Endothelial cell of umbilical vein (primary cell): ENCODE measurements around the gene CPLX1. TPM values are rescaled to one million over a fixed set of nuclear protein-coding genes. Genes with fewer than 3 reads are reported as not detected.

Source experiments
- BruUV-seq: library from RNA; stranded (reverse); fragments of 400-500 nt; replicated peaks from 2 replicates; lab custom pipeline; 2021; lab: Mats Ljungman, UMichigan
- CTCF ChIA-PET: fragments of 300-600, 350-600 bp; sonication (Branson Sonifier 250); formaldehyde crosslinking; loops from one replicate; lab custom pipeline; 2021; ENCODE audit warnings: antibody characterized with exemption, inconsistent platforms; lab: Charles Lee
- POLR2A ChIA-PET: fragments of 300-600, 350-600 bp; sonication (Branson Sonifier 250); formaldehyde crosslinking; loops from one replicate; lab custom pipeline; 2021; ENCODE audit warnings: antibody characterized with exemption, inconsistent platforms; lab: Charles Lee
- DNase-seq: peaks from one replicate; pipeline ENCODE4 v3.0.0-alpha.2; 2011; ENCODE audit warnings: low read depth, low spot score
- FAIRE-seq: peaks from 2 replicates; lab custom pipeline; 2011; peaks lifted over from hg19 to GRCh38; lab: Jason Lieb, UNC
- H2AFZ ChIP-seq: 2 replicates; pipeline ENCODE4 v1.6.0; 2012; ENCODE audit warnings: low read depth, low read length, control low read depth, inconsistent platforms
- H3K27ac ChIP-seq: 2 replicates; pipeline ENCODE4 v1.5.1; 2011; ENCODE audit warnings: low read depth, mild to moderate bottlenecking, control low read depth, low read length, moderate library complexity; ENCODE audit not compliant: insufficient read depth
- H3K27me3 ChIP-seq, 2 experiments: 2 replicates each; pipeline versions ENCODE4 v1.6.0 to v1.6.1; 2011; ENCODE audit warnings: low read length in 2 of 2, mixed read lengths in 1 of 2; ENCODE audit not compliant: control insufficient read depth in 2 of 2, insufficient read depth in 2 of 2
- H3K36me3 ChIP-seq, 2 experiments: 2 replicates in 1 of 2; 3 replicates in 1 of 2; pipeline ENCODE4 v1.5.1; 2011; ENCODE audit warnings: low read length in 2 of 2, mild to moderate bottlenecking in 1 of 2, moderate library complexity in 1 of 2; ENCODE audit not compliant: control insufficient read depth in 2 of 2, insufficient read depth in 2 of 2; ENCODE audit errors: extremely low read depth in 1 of 2
- H3K4me1 ChIP-seq: 3 replicates; pipeline ENCODE4 v1.5.1; 2011; ENCODE audit warnings: mild to moderate bottlenecking, low read length; ENCODE audit not compliant: control insufficient read depth, insufficient read depth; ENCODE audit errors: extremely low read depth
- H3K4me2 ChIP-seq: 2 replicates; pipeline ENCODE4 v1.6.1; 2011; ENCODE audit warnings: low read length, control low read depth, mixed read lengths; ENCODE audit not compliant: insufficient read depth
- H3K4me3 ChIP-seq, 3 experiments: fragments of 200-600 bp in 1 of 3; sonication (generic), shearing (Covaris generic) in 1 of 3; replicated peaks in 1 of 3; 2 replicates each; pipeline ENCODE4 v1.5.1; 2011 to 2016; ENCODE audit warnings: control low read depth in 3 of 3, low read length in 3 of 3, mild to moderate bottlenecking in 2 of 3, inconsistent platforms in 1 of 3, low read depth in 1 of 3, moderate library complexity in 1 of 3; ENCODE audit not compliant: insufficient read depth in 1 of 3
- H3K79me2 ChIP-seq: 2 replicates; pipeline ENCODE4 v1.6.0; 2012; ENCODE audit warnings: low read length, inconsistent platforms; ENCODE audit not compliant: control insufficient read depth, insufficient read depth
- H3K9ac ChIP-seq: replicated peaks from 2 replicates; pipeline ENCODE3; 2011; ENCODE audit warnings: low read length, control low read depth; ENCODE audit not compliant: insufficient read depth; ENCODE audit errors: extremely low read depth
- H3K9me1 ChIP-seq: replicated peaks from 3 replicates; pipeline ENCODE4 v1.6.0; 2011; ENCODE audit warnings: mild to moderate bottlenecking, low read length; ENCODE audit not compliant: control insufficient read depth, insufficient read depth; ENCODE audit errors: extremely low read depth
- H3K9me3 ChIP-seq: replicated peaks from 2 replicates; pipeline ENCODE4 v1.5.1; 2012; ENCODE audit warnings: low read length, inconsistent platforms; ENCODE audit not compliant: control insufficient read depth, insufficient read depth
- H4K20me1 ChIP-seq: replicated peaks from 2 replicates; pipeline ENCODE3; 2011; ENCODE audit warnings: mild to moderate bottlenecking, low read length; ENCODE audit not compliant: control insufficient read depth, insufficient read depth; ENCODE audit errors: extremely low read depth
- EZH2 ChIP-seq: IDR thresholded peaks from 2 replicates; pipeline ENCODE4 v1.6.1; 2012; ENCODE audit warnings: borderline replicate concordance, low read depth, mild to moderate bottlenecking, moderate library complexity, low read length, inconsistent platforms; ENCODE audit not compliant: severe bottlenecking
- POLR2A ChIP-seq: IDR thresholded peaks from 2 replicates; pipeline ENCODE4 v1.6.1; 2012; ENCODE audit warnings: low read depth, mild to moderate bottlenecking, control low read depth, low read length
- POLR2AphosphoS5 ChIP-seq: IDR thresholded peaks from 2 replicates; pipeline ENCODE4 v1.6.1; 2012; ENCODE audit warnings: low read depth, mild to moderate bottlenecking, control low read depth, low read length, moderate library complexity; ENCODE audit not compliant: insufficient read depth
- dilution Hi-C: fragments of 300-500 bp; cut with MboI; formaldehyde crosslinking; loops from one replicate; pipeline ENCODE4 v1.15.0; 2019; ENCODE audit warnings: low sequenced_read_pairs; ENCODE audit not compliant: extremely low pct_ligation_motif_present
- intact Hi-C: fragments of 100-400 bp; cut with micrococcal nuclease; formaldehyde crosslinking; loops from one replicate; pipeline ENCODE4 v1.10.0; 2022
- polyA plus RNA-seq, 4 experiments: library from polyadenylated mRNA; depleted of rRNA in 3 of 4; stranded (reverse) in 3 of 4; unstranded in 1 of 4; fragments of >200 nt; gene quantifications; 2 replicates each; pipeline versions ENCODE4 v1.2.1 to v1.2.3, GENCODE V29; 2011 to 2012; ENCODE audit warnings: missing spikeins in 1 of 4
- total RNA-seq: library from RNA; stranded (reverse); gene quantifications from 2 replicates; pipeline ENCODE4 v1.2.3, GENCODE V29; 2021

Gene CPLX1
- total and polyA plus RNA-seq, 2 donors (not counting 3 experiments of a cell fraction or from before 2014, with no cell fraction given) = 1.0 to 1.8 TPM

- Histone ChIP-seq H3K27ac (no peak overlapping the region), H3K4me2 (no peak overlapping the region), H3K79me2 (no peaks in the 10 kb centered on the region), H3K4me3 (no peak overlapping the region), H4K20me1 (no peaks in the 10 kb centered on the region), H3K27me3 (peaks cover 34 to 39% of the 10 kb centered on the region in 2 experiments), H3K9me3 (no peaks in the 10 kb centered on the region), H3K9me1 (no peaks in the 10 kb centered on the region), H2AFZ (no peak overlapping the region), H3K4me1 (no peaks in the 10 kb centered on the region), H3K9ac (no peak overlapping the region), H3K36me3 (no peaks in the 10 kb centered on the region)
- peak; percentile 100 for TF ChIP-seq EZH2
- no peak for TF ChIP-seq POLR2A
- no peak for FAIRE-seq
- ChIA-PET CTCF (interaction anchor here (0.6 to 2.1 kb wide), 3 partner anchors 11 to 74 kb away, joined by 3 to 6 read pairs (median 3); no protein-coding TSS in a partner anchor), POLR2A (no interaction called here)
- BruUV-seq = no TSS peak
- DNase-seq = no peak
- dilution Hi-C loops = no loop called here
- intact Hi-C loops = no loop called here
These were observed 30.8 kb downstream of the CPLX1 start for GRCh38 chr4:794900-795725.

GRCh38 chr4:793941-794621 is 31.8 kb downstream of the CPLX1 start:
- no peak for TF ChIP-seq POLR2AphosphoS5
- intact Hi-C loops = no loop called here
- dilution Hi-C loops = no loop called here
- ChIA-PET CTCF (interaction anchor here (1.0 to 2.1 kb wide), 2 partner anchors 10 to 21 kb away, joined by 3 to 6 read pairs; no protein-coding TSS in a partner anchor), POLR2A (no interaction called here)
- Histone ChIP-seq H4K20me1 (no peaks in the 10 kb centered on the region), H3K9ac (no peak overlapping the region), H3K27ac (no peak overlapping the region), H3K4me1 (no peaks in the 10 kb centered on the region), H3K9me1 (no peaks in the 10 kb centered on the region), H3K36me3 (no peaks in the 10 kb centered on the region), H3K79me2 (no peaks in the 10 kb centered on the region), H3K9me3 (no peaks in the 10 kb centered on the region), H3K4me2 (no peak overlapping the region), H3K4me3 (no peak overlapping the region), H2AFZ (no peak overlapping the region), H3K27me3 (peaks cover 34 to 39% of the 10 kb centered on the region in 2 experiments)
- BruUV-seq = no TSS peak
- DNase-seq (no peak), FAIRE-seq (no peak)
